GM18505 (cell line): Measurements from ENCODE around the gene AKR1D1.

ENCODE experiments used
- ATAC-seq: cut with Tn5 transposase; IDR thresholded peaks from one replicate; pipeline ENCODE4 v1.9.1; 2021; ENCODE audit not compliant: unreplicated experiment
- POLR2A ChIP-seq: IDR thresholded peaks from 4 replicates; pipeline ENCODE4 v1.6.1; 2011; ENCODE audit warnings: borderline replicate concordance; ENCODE audit not compliant: insufficient read depth, insufficient read length; ENCODE audit errors: extremely low read depth

AKR1D1 gene

GRCh38 chr7:138151731-138152577 is 75.7 kb downstream of the AKR1D1 start:
- ATAC-seq: no peak
- no peak for TF ChIP-seq POLR2A

- TF ChIP-seq POLR2A: no peak
- ATAC-seq: no peak
Observed at GRCh38 chr7:138154661-138155060, 78.4 kb downstream of the AKR1D1 start.

- no peak for TF ChIP-seq POLR2A
- ATAC-seq: no peak
Observed at GRCh38 chr7:138157702-138158101, 81.4 kb downstream of the AKR1D1 start.

- no peak for ATAC-seq
Observed at GRCh38 chr7:138158739-138159528, 82.7 kb downstream of the AKR1D1 start.

GRCh38 chr7:138161600-138162081 is 85.4 kb downstream of the AKR1D1 start:
- peak; percentile 98 for ATAC-seq
- TF ChIP-seq POLR2A: no peak

More at GRCh38 chr7:138158739-138159528, 82.7 kb downstream of the AKR1D1 start:
- TF ChIP-seq POLR2A: no peak

GRCh38 chr7:138162236-138162635 is 86.0 kb downstream of the AKR1D1 start:
- TF ChIP-seq POLR2A: no peak

GRCh38 chr7:138163800-138164199 is 87.5 kb downstream of the AKR1D1 start:
- no peak for ATAC-seq
- no peak for TF ChIP-seq POLR2A

More at GRCh38 chr7:138162236-138162635, 86.0 kb downstream of the AKR1D1 start:
- ATAC-seq: no peak

GRCh38 chr7:138164804-138165203 is 88.5 kb downstream of the AKR1D1 start:
- TF ChIP-seq POLR2A: no peak
- ATAC-seq: no peak

GRCh38 chr7:138166681-138167080 is 90.4 kb downstream of the AKR1D1 start:
- TF ChIP-seq POLR2A: no peak
- ATAC-seq: no peak

- ATAC-seq: no peak
- TF ChIP-seq POLR2A: no peak
Observed at GRCh38 chr7:138167222-138167621, 91.0 kb downstream of the AKR1D1 start.

- ATAC-seq: no peak
- TF ChIP-seq POLR2A: no peak
Observed at GRCh38 chr7:138167869-138168296, 91.6 kb downstream of the AKR1D1 start.
